H4 (cell line): Measurements from ENCODE around the gene UBE2I. TPM values are rescaled to one million over a fixed set of nuclear protein-coding genes. Genes with fewer than 3 reads are reported as not detected.
"Not testable (repeated sequence)": the region's sequence is repeated elsewhere in the genome, so short reads cannot be mapped to it uniquely, and the experiment has no call there.

Experiments used
- DNase-seq: peaks from one replicate; pipeline ENCODE4 v3.0.0-alpha.2; 2015; ENCODE audit warnings: low spot score
- total RNA-seq: library from RNA; depleted of rRNA; stranded (reverse); fragments of >200 nt; shearing (Covaris generic); gene quantifications from 2 replicates; pipeline ENCODE4 v1.2.3, GENCODE V29; 2014

UBE2I gene
- total RNA-seq, 1 experiment from 2014 or later = 121 TPM

DNA sequence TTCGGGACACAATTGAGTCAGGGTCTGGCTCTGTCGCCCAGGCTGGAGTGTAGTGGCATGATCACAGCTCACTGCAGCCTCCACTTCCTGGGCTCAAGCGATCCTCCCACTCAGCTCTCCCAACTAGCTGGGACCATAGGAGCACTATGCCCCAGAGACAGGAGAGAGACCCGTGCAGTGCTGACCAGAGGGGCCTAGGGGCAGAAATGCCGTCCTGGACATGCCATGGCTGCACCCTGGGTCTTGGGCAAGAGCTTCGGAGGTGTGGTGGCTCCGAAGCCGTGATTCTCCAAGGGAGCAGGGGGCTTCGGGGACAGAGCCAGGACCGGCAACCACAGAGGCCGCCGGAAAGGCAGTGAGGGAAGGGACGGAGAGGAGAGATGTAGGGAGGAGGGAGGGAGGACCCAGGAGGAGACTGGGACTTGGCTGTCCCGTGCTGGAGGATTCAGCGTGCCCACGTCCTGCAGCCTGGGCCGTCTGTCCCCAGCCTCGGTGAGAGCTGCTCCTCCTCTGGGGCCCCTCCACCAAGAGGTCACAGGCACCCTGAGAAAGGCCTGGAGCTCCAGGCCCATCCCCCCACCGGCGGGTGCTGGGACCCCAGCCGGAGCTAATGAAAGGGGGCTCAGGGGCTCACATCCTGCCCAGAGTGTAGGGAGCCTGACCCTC, 31.7 kb upstream of the UBE2I start:
- no peak for DNase-seq

DNA sequence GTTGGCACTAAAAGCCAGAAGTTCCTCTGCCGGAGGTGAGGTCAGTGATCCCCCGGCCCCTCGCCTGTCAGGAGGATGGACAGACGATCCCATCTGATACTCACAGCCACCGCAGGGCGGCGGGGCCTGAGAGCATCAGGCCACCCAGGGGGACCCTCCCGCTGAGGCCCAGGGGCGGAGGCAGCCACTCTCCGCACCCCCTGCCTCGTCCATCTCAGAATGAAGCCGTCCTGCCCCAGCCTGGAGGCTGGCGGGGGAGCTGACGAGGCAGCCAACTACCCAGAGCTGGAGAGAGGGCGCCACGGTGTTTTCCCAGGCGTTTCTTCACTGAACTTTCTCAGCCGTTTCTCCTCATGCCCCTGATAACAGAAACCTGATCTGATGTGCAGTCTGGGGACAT, 31.0 kb upstream of the UBE2I start:
- DNase-seq = no peak

DNA sequence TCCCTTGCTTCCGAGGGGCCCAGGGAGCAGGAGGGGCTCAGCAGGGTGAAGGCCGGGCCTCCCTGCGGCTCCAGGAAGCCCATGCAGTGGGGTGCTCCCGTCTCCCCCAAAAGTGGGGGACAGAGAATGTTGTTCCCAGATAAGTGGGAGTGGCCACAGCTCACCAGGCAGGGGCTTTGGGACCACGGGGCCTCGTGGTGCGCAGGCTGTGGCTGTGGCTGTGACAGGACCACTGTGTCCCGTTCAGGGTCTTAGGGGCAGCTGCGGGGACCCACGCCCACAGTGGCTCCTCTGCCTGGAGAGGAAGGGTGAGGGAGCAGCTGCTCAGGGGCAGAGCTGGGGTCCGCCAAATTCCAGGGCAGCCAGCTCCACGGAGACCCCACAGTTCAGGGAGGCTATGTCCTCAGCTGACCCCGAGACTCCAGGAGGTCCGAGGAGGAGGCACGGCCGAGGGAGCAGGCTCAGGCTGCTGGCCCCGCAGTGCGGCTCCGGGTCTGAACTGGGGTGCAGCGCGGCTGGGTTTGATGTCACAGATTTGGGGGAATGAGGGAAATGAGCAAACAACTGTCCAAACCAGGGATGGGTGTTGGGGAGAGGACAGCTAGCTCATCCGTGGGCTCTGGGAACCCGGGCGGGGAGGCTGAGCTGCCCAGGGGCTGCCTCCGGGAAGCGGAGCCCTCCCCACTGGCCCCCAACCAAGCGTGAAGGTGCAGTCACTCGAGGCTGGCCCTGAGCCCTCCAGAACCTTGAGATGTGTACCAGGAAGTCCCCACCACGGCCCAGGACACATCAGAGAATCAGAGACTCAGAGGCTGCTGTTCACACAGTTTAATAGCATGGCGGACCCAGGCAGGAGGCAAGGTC, 30.1 kb upstream of the UBE2I start:
- DNase-seq = no peak

DNA sequence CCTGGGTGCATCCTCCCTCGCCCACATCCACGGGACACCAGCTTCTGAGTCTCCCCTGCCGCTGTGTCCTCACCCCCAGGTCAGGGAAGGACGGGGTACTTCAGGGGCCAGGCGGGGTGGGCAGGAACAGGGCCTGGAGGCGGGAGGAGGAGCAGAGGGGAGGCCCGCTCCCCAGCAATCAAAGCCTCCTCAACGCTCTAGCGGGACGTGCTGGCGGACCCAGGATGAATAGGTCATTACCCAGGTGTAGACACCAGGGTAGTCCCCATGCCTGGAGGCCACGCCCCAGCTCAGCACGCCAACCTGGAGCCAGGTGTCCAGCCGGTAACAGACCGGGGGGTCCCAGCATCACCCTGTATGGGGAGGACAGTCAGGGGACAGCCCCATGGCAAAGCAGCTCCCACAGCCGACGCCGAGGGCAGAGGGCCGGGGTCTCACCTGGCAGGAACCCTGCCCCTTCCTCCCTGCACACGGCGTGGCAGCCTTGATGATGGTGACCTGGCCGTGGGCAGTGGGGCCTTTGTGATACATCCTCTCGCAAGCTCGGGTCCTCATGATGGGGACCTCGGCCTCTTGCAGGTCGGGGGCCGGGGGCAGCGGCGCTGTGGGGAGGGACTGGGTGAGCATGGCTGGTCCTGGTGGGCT, 29.4 kb upstream of the UBE2I start:
- no peak for DNase-seq

DNA sequence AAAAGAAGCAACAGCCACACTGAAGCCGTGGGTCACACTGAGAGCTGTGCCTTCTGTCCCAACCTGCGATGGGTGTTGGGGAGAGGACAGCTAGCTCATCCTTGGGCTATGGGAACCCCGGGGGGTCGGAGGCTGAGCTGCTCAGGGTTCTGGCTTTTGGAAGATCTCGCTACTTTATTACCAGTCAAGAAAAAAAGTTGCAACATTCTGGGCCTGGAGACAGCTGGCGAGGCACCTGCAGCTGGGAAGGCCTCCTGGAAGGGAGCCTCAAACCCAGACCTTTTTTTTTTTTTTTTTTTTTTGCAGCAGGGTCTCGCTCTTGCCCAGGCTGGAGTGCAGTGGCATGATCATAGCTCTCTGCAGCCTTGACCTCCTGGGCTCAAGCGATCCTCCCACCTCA, 28.7 kb upstream of the UBE2I start:
- DNase-seq = no peak

DNA sequence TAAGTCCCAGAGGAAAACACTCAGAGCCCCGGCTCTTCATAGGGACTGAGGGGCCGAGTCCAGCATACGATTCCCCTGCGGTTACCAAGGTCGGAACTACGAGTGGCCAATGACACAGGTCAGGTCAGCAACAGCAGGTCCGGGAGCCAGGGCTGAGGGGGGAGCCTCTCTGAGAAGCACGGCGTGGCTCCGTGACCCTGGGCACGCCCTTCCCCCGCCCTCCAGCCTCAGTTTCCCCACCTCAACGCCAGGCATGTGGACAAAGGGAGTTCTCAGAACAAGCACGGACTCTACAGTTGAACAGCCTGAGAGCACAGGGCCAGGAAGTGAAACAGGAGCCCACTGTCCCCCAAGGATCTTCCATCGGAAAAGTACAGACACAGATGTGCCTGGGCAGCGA, 27.9 kb upstream of the UBE2I start:
- no peak for DNase-seq

DNA sequence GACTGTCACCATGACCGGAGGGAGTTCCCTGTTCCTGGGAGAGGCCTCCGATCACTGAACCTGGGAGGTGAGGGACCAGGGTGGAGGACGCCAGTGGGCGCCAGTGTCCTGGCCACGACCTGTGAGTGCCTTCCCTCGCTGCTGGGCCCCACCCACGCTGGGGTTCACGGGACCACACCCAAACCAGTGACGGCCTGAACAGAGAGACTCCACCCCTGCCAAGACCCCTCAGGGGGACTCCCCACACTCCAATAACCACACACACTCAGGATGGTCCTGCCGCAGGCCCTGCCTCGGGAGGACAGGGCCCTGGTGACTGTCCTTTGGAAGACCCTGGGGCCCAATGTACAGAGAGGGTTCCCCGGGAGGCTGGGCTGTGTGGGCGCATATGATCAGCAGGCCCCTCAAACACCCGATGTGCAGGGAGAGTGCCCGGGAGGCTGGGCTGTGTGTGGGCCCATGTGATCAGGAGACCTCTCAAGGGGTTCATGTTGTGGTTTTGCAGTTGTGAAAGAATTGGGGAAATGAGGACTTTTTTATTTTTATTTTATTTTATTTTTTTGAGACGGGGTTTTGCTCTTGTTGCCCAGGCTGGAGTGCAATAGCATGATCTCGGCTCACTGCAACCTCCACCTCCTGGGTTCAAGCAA, 27.0 kb upstream of the UBE2I start:
- DNase-seq = no peak

DNA sequence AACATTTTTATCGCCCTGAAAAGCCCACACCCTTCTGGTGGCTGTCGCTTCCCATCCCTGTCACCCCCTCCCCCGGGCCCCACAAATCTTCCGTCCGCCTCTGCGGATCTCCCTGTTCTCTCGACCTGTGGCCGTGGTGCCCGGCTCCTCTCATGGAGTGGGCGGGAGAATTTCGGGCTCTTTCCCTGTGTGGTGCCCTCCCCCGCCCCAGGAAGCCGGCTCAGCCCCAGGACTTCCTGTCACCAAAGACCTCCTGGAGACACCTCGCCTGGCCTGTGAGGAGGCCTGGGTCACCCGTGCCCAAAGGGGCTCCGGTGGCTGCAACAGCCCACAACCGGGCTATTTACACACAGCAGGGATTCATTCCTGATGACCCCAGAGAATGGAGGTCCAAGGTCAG, 26.1 kb upstream of the UBE2I start:
- no peak for DNase-seq

DNA sequence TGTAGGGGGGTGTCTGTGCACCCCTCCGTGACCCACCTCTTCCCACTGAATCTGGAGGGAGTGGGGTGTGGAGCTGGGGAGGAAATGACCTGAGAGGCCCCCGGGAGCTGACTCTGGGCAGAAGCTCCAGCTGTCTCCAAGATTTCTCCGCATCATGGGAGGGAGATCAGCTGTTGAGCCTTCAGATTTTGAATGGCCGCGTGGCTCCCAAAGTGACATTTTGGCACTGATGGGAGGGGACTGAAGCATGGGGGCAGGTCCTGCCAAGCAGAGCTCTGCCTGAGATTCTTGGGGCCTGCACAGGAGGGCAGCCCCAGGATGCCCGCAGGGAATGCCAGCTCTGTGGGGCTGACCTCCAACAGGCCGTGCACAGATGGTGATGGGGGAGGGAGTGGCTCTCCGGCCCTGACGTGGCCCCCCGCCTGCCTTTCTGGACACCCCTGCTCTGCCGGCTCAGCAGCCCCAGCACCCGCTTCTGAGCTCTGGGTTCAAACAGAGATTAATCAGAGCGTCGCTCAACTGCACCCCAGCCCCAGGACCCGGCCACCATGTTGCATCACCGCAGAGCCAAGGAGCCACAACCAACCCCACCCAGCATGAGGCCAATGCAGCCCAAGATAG, 25.3 kb upstream of the UBE2I start:
- no peak for DNase-seq

DNA sequence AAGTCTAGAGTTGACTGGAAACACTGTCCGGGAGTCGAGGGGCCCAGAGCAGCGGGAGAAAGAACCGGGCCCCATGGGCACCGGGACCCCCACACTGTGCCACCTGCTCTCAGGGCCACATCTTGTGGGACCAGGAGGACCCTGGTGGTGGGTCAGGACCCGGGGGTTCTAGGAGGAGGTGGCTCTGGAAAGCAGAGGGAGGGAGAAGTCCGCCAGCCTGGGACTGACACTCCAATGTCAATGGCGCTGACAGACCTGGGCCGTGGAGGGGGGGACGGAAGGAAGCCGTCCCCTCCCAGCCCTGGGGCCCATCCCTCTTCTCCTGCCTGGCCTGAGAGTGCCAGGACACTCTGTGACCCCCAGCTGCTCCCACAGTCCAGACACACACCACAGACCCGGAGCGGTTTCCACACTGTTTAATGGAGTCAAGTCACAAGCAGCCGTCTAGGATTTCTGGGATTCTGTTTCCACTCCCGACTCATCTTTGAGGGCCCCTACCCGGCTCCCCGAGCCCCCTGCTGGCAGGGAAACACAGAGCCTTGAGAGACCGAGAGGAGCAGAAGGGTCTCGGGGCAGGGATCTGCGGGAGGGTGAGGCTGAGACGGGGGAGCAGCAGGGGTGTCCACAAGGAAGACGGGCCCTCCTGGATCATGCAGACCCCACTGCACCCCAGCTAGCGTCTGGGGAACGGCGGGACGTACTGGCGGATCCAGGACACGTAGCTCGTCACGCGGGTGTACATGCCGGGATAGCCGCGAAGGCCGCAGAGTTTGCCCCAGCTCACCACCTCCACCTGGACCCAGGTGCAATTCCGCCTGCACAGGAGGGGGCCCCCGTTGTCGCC, 23.5 kb upstream of the UBE2I start:
- no peak for DNase-seq

DNA sequence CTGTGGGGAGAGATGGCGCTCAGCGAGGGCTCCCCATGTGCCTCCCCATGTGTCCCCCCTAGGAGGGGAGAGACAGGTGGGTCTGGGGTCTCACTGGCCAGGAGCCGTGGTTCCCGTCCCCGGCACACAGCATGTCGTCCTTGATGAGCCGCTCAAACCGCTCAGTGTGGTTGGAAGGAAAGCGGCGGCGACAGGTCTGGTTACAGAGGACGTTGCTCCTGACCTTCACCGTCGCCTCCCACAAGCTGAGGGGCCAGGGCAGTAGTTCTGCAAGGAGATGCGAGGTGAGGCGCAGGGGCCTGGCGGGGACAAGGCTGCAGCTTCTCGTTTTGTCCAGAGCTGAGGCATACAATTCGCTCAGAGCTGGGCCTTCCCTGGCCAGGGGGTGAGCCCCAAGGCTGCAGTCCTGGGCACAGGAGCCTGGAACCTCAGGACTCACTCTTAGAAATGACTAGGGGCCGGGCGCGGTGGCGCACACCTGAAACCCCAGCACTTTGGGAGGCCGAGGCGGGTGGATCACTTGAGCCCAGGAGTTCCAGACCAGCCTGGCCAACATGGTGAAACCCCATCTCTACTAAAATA, 22.8 kb upstream of the UBE2I start:
- no peak for DNase-seq

DNA sequence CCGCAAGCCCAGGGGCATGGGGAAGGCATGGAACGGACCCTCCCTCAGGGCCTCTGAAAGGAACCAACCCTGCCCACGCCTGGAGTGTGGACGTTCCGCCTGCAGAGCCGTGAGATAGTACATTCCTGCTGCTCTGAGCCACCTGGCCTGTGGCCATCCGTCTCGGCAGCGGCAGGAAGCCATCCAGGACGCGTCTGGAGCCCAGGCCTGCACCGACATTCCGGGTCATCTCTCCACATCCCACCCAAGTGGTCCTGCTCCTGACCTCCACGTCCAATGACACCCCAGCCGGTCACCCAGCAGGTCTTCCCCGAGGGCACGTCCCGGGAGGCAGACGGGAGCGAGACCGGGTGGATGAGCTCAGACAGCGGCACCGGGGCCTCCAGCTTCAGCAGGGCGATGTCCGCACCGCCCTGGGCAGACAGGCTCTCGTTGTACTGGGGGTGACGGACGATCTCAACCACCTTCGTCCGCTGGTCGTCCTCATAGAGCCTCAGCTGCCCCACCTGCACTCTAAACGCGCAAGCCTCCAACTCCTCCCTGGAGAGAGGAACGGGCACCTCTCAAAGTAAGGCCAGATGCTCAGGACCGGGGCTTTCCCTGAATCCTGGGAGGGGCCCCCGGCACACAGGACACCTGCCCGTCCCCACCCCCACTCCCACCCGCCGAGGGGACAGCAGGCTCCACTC, 21.3 kb upstream of the UBE2I start:
- DNase-seq = no peak

DNA sequence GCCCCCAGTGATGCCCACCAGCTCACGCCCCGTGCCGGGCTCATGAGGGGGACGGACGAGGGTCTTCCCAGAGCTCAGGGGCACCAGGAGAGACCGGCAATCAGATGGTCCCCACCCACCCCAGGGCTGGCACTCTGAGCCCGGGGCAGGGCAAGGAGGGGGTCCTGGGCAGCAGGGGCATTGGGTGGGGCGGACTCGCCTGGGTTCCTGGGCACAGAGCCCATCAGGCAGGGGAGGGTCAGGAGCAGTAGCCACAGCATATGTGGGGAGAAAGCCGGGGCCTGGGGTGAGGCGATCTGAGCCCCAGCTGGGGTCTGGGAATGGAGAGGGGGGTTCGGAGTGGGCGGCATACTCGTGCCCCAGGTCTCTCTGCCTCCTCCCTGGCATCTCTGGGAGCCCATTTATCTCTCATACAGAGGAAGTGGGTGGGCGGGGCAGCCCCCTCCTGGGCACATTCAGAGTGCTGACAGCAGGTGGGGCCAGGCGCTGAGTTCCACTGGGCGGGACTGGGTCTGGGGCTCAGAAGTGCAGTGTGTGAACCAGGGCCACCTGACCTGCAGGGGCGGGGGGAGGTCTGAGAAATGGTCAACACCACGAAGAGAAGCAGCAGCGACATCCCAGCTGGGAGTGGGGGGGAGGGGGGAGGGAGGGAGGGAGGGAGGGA, 20.5 kb upstream of the UBE2I start:
- no peak for DNase-seq

DNA sequence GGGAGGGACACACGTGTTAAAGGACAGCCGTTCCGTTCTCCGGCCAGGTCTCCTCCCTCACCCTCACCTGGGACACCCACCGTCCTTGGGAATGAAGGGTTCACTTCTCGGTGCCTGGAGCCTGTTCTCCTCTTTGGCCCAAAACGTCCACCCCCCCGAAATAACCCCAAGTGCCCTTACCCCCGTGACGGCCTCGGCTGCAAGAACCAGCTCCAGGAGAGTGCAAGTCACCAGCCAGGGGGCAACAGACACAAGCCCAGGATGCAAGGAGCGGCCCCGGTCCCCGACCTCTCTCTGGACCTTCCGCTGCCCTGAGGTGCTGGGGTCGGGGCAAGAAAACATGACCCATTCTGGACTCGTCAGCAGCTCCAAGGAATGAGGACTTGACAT, 20.0 kb upstream of the UBE2I start:
- DNase-seq = no peak

DNA sequence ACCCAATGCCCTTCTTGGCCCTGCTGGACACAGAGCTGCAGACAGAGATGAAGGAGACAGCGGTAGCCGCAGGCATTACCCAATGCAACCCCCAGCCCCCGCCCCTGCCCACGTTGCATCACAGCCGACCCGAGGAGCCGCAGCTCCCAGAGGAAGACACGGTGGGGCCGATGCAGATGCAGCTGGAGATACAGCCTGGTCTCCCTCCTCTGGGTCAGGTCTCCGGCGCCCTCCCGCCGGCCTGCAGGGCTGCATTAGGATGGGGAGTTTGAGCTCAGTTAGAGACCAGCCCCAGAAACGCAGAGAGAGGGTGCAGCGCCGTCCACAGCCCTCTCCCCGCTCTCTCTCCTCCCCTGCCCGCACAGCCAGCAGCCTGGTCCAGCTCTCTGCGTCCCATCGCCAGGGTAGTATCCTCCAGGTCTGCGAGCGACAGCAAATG, 19.4 kb upstream of the UBE2I start:
- no peak for DNase-seq

DNA sequence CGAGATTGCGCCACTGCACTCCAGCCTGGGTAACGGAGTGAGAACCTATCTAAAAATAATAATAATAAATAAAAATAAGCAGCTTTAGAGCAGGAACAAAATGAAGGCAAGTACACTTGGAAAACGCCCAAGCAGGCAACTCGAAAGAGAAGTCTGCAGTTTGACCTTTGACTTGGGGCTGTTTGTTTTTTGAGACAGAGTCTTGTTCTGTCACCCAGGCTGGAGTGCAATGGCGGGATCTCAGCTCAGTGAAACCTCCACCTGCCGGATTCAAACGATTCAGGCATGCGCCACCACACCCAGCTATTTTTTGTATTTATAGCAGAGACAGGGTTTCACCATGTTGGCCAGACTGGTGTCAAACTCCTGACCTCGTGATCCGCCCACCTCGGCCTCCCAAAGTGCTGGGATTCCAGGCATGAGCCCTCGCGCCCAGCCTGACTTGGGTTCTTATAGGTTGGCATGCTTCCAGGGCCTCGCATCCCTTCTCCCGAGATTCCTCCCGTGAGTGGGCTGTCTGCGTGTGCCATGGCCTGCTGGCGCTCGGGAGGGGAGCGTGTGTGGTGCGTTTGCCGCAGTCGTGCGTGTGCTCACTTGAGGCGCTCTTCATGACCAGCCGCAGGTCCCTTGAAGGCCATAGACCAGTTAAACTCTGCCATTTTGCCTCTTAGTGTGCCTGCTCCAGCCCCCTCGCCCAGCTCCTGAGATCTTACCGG, 18.4 kb upstream of the UBE2I start:
- no peak for DNase-seq

DNA sequence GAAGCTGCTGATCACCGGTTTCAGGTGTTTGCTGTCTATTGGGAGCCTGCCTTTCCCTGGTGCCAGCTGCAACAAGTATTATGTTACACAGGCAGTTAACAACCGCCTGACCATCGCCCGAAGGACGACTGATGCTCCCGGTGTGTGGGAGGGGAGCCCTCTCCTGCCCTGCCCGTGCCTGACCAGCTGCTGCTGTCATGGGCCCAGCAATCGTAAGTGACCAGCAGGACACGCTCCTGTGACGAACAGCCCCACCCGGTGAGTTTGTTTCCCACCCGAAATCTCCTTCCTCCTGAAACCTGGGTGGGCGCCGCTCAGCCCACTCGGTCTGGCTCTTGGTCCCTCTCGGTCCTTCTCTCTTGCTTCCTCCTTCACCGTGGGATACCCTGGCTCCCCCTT, 17.9 kb upstream of the UBE2I start:
- DNase-seq = no peak

DNA sequence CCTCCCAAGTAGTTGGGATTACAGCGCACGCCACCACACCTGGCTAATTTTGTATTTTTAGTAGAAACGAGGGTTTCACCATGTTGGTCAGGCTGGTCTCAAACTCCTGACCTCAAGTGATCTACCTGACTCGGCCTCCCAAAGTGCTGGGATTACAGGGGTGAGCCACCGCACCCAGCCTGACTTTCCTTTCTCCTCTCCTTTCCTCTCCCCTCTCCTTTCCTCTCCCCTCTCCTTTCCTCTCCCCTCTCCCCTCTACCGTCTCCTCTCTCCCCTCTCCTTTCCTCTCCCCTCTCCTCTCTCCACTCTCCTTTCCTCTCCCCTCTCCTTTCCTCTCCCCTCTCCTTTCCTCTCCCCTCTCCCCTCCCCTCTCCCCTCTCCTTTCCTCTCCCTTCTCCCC, 17.2 kb upstream of the UBE2I start:
- DNase-seq = not testable (repeated sequence)

DNA sequence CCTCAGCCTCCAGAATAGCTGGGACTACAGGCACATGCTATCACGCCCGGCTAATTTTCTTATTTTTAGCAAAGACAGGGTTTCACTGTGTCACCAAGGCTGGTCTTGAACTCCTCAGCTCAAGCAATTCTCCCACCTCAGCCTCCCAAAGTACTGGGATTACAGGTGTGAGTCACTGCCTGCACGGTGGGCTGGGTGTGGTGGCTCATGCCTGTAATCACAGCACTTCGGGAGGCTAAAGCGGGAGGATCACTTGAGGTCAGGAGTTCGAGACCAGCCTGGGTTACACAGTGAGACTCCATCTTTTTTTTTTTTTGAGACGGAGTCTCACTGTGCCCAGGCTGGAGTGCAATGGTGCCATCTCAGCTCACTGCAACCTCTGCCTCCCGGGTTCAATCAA, 16.6 kb upstream of the UBE2I start:
- not testable (repeated sequence) for DNase-seq
